CD4-positive, alpha-beta T cell treated with Interleukin-1 beta for 1 hour (primary cell): ENCODE results near the gene RNF220.
"Not testable (repeated sequence)": the region's sequence is repeated elsewhere in the genome, so short reads cannot be mapped to it uniquely, and the experiment has no call there.

Experiments used
- DNase-seq, 2 donors: peaks; one replicate each; pipeline ENCODE4 v3.0.0-alpha.2; 2020 to 2022

The RNF220 gene

DNA sequence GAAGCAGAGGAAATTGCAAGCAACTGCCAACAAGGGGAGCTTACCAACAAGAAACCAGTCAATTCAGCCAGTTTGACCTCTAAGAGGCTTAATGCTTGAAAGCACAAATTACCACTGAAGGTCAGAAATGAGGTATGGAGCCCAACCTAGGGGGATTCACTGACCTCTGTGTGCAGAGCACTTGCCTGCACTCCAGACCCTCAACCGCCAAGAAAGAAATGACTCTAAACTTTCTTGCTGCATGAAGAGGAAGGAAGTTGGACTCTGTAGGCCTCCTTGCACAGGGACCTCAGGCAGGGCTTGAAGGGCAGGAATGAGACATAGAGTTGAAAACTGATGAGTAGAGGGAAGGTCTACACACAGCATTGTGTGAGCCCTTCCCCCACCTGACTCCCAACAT, 279.5 kb downstream of the RNF220 start:
- DNase-seq = no peak

DNA sequence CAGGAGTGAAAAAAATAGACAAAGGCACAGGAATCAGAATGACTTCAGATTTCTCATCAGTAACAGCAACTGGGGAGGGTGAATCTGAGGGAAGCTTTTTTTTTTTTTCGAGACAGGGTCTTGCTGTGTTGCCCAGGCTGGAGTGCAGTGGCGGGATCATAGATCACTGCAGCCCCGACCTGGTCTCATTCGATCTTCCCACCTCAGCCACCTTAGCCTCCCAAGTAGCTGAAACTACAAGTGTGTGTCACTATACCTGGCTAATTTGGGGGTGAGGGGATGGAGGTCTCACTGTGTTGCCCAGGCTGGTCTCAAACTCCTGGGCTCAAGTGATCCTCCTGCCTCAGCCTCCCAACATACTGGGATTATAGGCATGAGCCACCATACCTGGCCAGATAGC, 280.2 kb downstream of the RNF220 start:
- DNase-seq = no peak

DNA sequence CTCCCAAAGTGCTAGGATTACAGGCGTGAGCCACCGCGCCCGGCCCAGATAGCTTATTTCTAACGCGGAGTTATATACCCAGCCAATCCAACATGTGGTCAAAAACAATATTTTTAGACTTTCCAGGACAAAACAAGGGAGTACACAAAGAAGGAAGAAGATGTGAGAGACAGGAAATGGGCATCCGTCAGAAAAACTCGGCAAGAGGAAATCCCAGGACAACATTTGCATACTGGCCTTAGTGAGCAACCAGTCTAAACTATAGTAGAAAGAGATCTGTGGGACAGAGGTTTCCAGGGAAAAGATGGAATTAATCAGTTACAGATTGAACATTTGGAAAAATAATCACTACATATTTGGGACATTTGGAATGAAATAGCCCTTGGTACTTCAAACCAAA, 280.8 kb downstream of the RNF220 start:
- no peak for DNase-seq

DNA sequence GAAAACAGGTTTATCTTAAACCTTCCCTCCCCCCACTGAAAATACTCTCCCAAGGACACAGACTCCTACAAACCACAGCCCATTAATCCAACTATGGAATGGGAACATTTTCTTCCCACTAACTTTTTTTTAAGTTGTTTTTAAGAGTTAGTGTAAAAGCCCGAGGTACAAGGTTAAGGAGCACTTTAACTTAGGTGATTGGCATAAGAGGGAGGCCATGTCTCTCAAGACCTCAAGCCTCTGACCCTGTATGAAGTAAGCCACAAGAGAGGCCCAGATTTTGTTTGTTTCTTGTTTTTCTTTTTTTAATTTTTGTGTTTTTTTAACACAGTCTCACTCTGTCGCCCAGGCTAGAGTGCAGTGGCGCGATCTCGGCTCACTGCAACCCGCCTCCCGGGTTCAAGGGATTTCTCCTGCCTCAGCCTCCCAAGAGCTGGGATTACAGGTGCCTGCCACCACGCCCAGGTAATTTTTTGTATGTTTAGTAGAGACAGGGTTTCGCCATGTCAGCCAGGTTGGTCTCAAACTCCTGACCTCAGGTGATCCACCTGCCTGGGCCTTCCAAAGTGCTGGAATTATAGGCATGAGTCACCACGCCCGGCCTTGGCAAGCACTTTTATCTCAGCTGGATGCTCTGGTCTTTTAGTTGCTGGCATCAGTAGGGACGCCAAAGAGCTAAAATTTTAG, 283.8 kb downstream of the RNF220 start:
- no peak for DNase-seq

DNA sequence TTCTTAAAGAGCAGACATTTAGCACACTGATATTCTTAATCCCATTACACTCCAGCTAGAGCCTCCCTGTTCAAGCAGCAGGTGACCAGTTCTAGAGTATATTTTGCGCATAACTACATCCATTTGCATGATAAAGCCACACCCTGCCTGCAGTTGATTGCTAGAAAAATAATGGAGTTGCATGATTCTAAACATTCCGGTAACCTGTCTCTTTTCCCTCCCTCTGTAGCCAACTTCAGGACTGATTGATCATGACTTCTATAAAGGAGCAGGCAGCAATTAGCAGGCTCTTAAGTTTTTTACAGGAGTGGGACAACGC, 284.4 kb downstream of the RNF220 start:
- no peak for DNase-seq

DNA sequence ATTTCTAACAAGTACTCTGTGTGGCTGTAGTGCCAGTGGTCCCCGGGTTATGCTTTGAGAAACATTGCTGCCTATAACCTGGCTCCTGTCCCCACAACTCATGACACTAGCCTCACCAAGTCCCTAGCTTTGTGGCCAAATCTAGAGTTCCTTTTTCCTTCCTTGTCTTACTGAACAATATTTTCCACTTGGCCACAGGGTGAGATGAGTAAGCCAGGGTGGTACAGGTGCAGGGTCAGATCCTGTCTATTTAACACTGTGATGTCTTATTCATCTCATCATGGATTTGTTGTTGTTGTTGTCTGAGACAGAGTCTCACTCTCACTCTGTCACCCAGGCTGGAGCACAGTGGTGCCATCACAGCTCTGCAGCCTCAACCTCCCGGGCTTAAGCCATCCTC, 288.1 kb downstream of the RNF220 start:
- no peak for DNase-seq

DNA sequence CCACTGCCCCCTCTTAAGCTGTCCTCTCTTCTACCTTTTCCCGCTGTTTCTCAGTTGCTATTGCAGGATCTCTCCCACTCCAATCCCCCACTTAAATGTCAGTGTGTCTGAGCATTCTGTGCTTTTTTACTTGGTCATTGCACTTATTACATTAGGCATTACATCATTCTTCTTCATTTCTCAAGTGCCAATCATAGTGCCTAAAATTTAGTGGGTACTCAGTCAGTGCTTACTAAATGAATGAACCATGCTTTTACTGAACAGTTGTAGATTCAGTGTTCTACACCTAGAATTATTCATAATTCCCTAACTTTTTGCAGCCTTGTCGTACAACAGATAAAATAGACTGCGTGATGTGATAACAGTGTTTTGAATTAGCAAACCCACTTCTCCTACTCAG, 288.8 kb downstream of the RNF220 start:
- no peak for DNase-seq

DNA sequence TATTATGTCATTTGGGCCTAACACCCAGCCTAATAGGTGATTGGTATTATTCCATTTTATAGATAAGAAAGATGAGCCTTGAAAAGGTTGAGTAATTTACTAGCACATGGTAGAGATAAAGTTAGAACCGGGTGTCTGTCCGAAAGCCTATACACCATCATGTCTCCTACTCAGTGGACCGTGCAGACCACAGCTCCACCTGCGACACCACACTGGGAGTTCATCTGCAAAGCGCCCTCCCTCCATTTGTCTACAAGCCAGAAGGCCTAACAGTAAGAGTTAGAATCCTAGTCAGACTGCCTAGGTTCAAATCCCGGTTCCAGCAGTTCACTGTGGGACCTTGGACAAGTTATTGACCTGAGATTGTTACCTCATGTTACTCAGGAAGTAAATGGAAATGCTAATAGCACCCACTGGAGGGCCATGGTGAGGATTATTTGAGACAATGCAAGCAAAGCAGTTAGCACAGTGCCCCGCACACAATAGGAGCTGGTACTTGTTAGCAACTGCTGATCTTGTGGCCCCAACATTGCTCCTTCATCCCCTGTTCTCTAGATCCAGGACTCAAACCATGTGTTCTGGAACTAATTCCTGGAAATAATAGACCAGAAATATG, 289.9 kb downstream of the RNF220 start:
- peak in 1 of 2 donors; percentile 26 for DNase-seq

DNA sequence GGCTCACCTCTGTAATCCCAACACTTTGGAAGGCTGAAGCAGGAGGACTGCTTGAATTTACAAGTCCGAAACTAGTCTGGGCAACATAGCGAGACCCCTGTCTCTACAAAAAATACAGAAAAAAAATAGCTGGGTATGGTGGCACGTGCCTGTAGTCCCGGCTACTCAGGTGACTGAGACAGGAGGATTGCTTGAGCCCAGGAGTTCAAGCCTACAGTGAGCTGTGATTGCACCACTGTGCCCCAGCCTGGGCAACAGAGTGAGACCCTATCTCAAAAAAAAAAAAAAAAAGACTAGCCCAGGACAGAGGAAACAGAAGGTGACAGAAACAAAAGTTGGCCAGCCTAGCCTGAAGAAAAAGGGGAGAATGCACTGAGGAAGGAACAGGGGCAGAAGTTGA, 290.6 kb downstream of the RNF220 start:
- no peak for DNase-seq

DNA sequence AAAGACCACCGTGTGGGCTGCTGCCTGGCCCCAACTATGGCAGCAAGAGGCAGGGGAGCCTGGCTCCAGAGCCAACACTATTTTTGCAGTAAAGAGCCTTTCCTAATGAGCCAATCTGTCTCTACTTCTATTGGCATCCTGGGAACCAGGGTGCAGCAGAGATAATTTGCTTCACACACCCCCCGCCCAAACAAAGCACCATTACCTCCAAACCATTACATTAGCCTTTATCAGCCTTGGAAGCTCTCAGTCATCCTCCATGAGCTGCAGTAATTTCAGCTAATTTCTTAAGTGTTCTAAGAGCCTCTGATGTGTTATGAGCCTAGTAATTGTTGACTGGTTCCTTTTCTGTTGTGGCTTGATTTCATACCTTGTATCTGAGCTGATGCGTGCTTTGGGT, 291.0 kb downstream of the RNF220 start:
- DNase-seq = no peak

DNA sequence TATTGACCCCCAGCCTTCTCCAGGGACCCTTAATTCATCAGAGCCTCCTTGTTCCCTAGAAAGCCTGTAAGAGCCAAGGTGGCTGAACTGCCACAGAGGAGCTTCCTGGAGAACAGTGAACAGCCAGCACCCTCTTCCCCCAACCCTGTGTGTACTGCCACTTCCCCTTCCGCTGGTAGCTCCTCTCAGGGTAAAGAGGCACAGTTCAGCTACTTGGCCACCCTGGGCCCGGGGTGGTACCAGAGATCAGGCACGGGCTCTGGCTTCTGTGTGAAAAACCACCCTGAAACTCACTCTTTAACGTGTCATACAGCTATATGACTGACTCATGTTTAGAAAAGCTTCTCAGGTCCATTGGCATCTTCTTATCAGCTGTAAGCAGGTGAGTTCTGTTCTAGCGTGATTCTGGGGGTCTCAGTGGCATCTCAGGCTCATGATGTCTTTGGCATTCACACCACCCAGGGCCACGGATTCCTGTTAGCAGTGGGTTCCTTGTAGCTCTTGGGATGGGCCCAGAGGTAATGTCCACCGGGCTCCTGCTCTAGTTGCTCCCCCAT, 291.8 kb downstream of the RNF220 start:
- DNase-seq = peak; percentile 28 to 49

DNA sequence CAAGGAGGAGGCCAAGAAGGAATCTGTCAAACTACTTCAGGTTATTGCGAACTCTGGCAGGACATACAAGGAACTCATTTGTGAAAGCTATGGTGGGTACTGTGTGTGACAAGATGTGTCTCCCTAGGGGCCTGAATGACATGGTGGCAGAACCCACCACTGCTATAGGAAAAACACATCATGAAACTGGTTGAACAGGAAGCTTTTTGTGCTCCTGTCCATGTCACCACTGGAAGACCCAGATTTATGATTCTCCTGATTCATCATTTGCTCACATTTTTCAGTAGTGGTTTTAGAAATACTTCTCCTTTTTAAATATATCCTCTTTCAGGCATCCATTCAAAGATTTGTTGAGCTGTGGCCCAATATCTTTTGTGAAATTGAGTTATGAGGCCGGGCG, 293.1 kb downstream of the RNF220 start:
- DNase-seq = no peak

DNA sequence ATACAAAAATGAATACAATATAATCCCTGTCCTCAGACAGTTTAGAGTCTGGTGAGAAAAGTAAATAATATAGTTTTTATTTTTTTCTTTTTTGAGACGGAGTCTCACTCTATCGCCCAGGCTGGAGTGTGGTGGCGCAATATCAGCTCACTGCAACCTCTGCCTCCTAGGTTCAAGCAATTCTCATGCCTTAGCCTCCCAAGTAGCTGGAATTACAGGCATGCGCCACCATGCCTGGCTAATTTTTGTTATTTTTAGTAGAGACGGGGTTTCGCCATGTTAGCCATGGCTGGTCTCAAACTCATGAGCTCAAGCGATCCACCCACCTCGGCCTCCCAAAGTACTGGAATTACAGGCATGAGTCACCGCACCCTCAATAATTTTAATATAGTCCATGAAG, 294.3 kb downstream of the RNF220 start:
- DNase-seq = not testable (repeated sequence)

DNA sequence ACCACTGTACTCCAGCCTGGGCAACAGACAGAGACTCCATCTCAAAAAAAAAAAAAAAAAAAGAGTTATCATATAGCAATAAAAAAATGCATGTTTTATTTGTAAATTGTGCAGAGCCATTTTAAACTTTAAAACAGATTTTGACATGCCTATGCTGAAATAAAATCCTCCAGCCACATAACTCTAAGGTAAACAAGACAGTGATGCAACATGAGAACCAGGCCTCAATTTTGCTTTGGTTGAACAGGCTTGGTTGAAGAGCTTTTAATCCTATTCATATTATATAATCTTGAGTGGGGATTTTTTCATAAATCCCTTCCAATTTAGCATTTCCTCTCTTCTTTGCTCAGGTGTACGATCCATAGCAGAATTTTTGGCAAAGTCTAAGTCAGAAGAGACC, 295.5 kb downstream of the RNF220 start:
- no peak for DNase-seq

DNA sequence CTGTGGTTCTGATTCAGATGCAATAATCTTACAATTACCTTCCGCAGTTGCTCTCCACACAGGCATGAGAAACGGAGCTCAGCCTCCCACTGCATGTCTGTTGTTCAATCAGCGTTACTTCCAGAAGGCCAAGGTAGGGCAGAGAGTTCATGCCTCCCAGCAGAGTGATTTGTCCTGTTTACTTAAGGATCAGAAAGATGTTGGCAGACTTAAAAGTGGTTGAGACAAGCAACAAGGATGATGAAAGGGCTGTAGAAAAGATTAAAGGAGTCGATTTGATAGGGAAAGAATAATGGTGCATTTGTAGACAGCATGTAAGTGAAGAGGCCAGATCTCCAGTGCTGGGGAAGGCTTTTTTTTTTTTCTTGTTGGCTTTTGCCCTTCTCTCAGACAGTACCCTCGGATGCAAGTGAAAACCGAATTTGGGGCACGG, 296.1 kb downstream of the RNF220 start:
- no peak for DNase-seq
